DND-41 (cell line): ENCODE results near the gene SVIL.

Experiments used
- ATAC-seq: fragments of 200-7000 bp; cut with Tn5 transposase; 3 replicates; pipeline ENCODE4 v1.9.1; 2021; ENCODE audit warnings: low read depth; ENCODE audit not compliant: insufficient read depth
- DNase-seq: peaks from one replicate; pipeline ENCODE4 v3.0.0-alpha.2; 2020
- H2AFZ ChIP-seq: 2 replicates; pipeline ENCODE4 v1.6.0; 2012; ENCODE audit warnings: low read depth, low read length
- H3K27ac ChIP-seq: 2 replicates; pipeline ENCODE4 v1.5.1; 2012; ENCODE audit warnings: low read length, inconsistent platforms
- H3K27me3 ChIP-seq: fragments of 200-600 bp; sonication (generic); 2 replicates; pipeline ENCODE4 v1.6.0; 2012; ENCODE audit warnings: low read length, mild to moderate bottlenecking, inconsistent platforms; ENCODE audit not compliant: insufficient read depth, poor library complexity
- H3K36me3 ChIP-seq: 2 replicates; pipeline ENCODE4 v1.5.1; 2012; ENCODE audit warnings: low read length, inconsistent platforms; ENCODE audit not compliant: insufficient read depth
- H3K4me1 ChIP-seq: 2 replicates; pipeline ENCODE4 v1.5.1; 2012; ENCODE audit warnings: mild to moderate bottlenecking, low read length; ENCODE audit not compliant: insufficient read depth
- H3K4me2 ChIP-seq: 2 replicates; pipeline ENCODE4 v1.6.0; 2012; ENCODE audit warnings: mild to moderate bottlenecking, moderate library complexity, low read length, inconsistent platforms; ENCODE audit not compliant: insufficient read depth
- H3K4me3 ChIP-seq, 2 experiments: fragments of 200-600 bp in 1 of 2; shearing (Covaris generic) in 1 of 2; 2 replicates each; pipeline ENCODE4 v1.5.1; 2012 to 2016; ENCODE audit warnings: inconsistent platforms in 2 of 2, low read length in 2 of 2, mild to moderate bottlenecking in 2 of 2, low read depth in 1 of 2, moderate library complexity in 1 of 2
- H3K79me2 ChIP-seq: 2 replicates; pipeline ENCODE4 v1.6.0; 2012; ENCODE audit warnings: low read length, inconsistent platforms; ENCODE audit not compliant: insufficient read depth
- H3K9ac ChIP-seq: 2 replicates; pipeline ENCODE4 v1.6.0; 2012; ENCODE audit warnings: low read depth, mild to moderate bottlenecking, inconsistent platforms, low read length, moderate library complexity
- H3K9me3 ChIP-seq: 2 replicates; pipeline ENCODE4 v1.5.1; 2012; ENCODE audit warnings: low read length, moderate library complexity, mild to moderate bottlenecking, inconsistent platforms; ENCODE audit not compliant: insufficient read depth, severe bottlenecking
- H4K20me1 ChIP-seq: 2 replicates; pipeline ENCODE4 v1.6.0; 2012; ENCODE audit warnings: low read length; ENCODE audit not compliant: insufficient read depth
- EZH2 ChIP-seq: IDR thresholded peaks from 3 replicates; pipeline ENCODE4 v1.6.1; 2012; ENCODE audit warnings: borderline replicate concordance, low read depth, mild to moderate bottlenecking, moderate library complexity, low read length, inconsistent platforms; ENCODE audit not compliant: severe bottlenecking
- TF ChIP-seq, protein P1 (sequence below): IDR thresholded peaks from 2 replicates; pipeline ENCODE4 v1.5.1; 2012; ENCODE audit warnings: borderline replicate concordance, low read length, moderate library complexity, mild to moderate bottlenecking; ENCODE audit not compliant: poor library complexity, severe bottlenecking; ENCODE audit errors: extremely low read depth

SVIL gene

DNA sequence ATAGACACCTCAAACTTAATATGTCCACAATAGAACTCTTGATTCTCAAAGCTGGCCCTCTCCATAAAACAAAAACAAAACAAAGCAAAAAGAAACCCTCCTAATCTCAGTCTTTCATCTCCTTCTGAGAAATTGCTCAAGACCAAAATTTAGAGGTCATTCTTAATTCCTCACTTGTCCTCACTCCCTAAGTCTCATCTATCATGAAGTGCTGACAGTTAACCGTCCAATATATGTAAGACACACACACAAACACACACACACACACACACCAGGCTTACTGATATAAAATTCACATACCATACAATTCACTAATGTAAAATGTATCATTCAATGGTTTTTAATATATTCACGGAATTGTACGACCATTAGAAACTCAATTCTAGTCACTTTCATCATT lies 17.0 kb upstream of the SVIL start:
- Histone ChIP-seq H3K36me3 (peaks cover 13% of the 10 kb centered on the region), H3K4me2 (no peak overlapping the region), H3K27me3 (no peaks in the 10 kb centered on the region), H3K27ac (no peak overlapping the region), H3K79me2 (no peaks in the 10 kb centered on the region; the same call in 1 of the 2 replicates), H2AFZ (no peak overlapping the region), H3K9me3 (peaks cover 4% of the 10 kb centered on the region), H3K9ac (no peak overlapping the region), H3K4me3 (no peak overlapping the region), H3K4me1 (peaks cover 32% of the 10 kb centered on the region), H4K20me1 (peaks cover 15% of the 10 kb centered on the region)
- ATAC-seq: no peak
- DNase-seq: no peak
- TF ChIP-seq EZH2: no peak
- TF ChIP-seq, protein P1, sequence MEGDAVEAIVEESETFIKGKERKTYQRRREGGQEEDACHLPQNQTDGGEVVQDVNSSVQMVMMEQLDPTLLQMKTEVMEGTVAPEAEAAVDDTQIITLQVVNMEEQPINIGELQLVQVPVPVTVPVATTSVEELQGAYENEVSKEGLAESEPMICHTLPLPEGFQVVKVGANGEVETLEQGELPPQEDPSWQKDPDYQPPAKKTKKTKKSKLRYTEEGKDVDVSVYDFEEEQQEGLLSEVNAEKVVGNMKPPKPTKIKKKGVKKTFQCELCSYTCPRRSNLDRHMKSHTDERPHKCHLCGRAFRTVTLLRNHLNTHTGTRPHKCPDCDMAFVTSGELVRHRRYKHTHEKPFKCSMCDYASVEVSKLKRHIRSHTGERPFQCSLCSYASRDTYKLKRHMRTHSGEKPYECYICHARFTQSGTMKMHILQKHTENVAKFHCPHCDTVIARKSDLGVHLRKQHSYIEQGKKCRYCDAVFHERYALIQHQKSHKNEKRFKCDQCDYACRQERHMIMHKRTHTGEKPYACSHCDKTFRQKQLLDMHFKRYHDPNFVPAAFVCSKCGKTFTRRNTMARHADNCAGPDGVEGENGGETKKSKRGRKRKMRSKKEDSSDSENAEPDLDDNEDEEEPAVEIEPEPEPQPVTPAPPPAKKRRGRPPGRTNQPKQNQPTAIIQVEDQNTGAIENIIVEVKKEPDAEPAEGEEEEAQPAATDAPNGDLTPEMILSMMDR: no peak

- Histone ChIP-seq H3K27me3 (no peaks in the 10 kb centered on the region), H3K27ac (no peak overlapping the region), H3K9me3 (no peaks in the 10 kb centered on the region), H3K4me3 (no peak overlapping the region), H3K4me1 (peaks cover 35% of the 10 kb centered on the region), H4K20me1 (peaks cover 18% of the 10 kb centered on the region), H3K9ac (no peak overlapping the region), H3K4me2 (no peak overlapping the region), H3K36me3 (peaks cover 7% of the 10 kb centered on the region), H2AFZ (no peak overlapping the region), H3K79me2 (no peaks in the 10 kb centered on the region; the same call in 1 of the 2 replicates)
- ATAC-seq (no peak), DNase-seq (no peak)
- no peak for TF ChIP-seq EZH2
- TF ChIP-seq, protein P1: no peak
These were observed 15.8 kb upstream of the SVIL start for GRCh38 chr10:29650552-29650944.

GRCh38 chr10:29649561-29650551 lies 15.1 kb upstream of the SVIL start:
- TF ChIP-seq, protein P1: no peak
- TF ChIP-seq EZH2: no peak
- H3K79me2 ChIP-seq: no peaks in the 10 kb centered on the region; the same call in 1 of the 2 replicates
- no peak overlapping the region for H3K27ac ChIP-seq
- no peak for DNase-seq
- H3K36me3 ChIP-seq: 0 out of 2 replicates have a peak, but pooled peaks cover under 1% of the 10 kb centered on the region
- H3K4me1 ChIP-seq: peaks cover 35% of the 10 kb centered on the region
- ATAC-seq: no peak
- no peaks in the 10 kb centered on the region for H3K27me3 ChIP-seq
- H3K9me3 ChIP-seq: no peaks in the 10 kb centered on the region
- H2AFZ ChIP-seq: no peak overlapping the region
- no peak overlapping the region for H3K9ac ChIP-seq
- H3K4me3 ChIP-seq: no peak overlapping the region
- H4K20me1 ChIP-seq: peaks cover 18% of the 10 kb centered on the region
- H3K4me2 ChIP-seq: no peak overlapping the region
